NCI-H2171 treated with DMSO at 0.1 percent for 48 hours (cell line): ENCODE data around the gene SCART1.
A peak's percentile ranks its signal among the peaks of the same experiment; 100 is the strongest.
"Not testable (repeated sequence)": the region's sequence is repeated elsewhere in the genome, so short reads cannot be mapped to it uniquely, and the experiment has no call there.

Experiments
- DNase-seq: peaks from one replicate; lab custom pipeline; 2025; lab: John Stamatoyannopoulos, UW

Gene SCART1

GRCh38 chr10:133474027-133474426 lies 20.3 kb downstream of the SCART1 start:
- no peak for DNase-seq

GRCh38 chr10:133474665-133475424 lies 21.1 kb downstream of the SCART1 start:
- no peak for DNase-seq

- DNase-seq = no peak
These were observed 21.6 kb downstream of the SCART1 start for GRCh38 chr10:133475425-133475734.

GRCh38 chr10:133475821-133476640 lies 22.3 kb downstream of the SCART1 start:
- DNase-seq = no peak

- DNase-seq = no peak
These were observed 22.9 kb downstream of the SCART1 start for GRCh38 chr10:133476641-133476990.

- no peak for DNase-seq
These were observed 27.4 kb downstream of the SCART1 start for GRCh38 chr10:133481086-133481643.

GRCh38 chr10:133481657-133482056 lies 27.9 kb downstream of the SCART1 start:
- DNase-seq = no peak

- no peak for DNase-seq
These were observed 31.1 kb downstream of the SCART1 start for GRCh38 chr10:133484818-133485217.

GRCh38 chr10:133487085-133487484 lies 33.3 kb downstream of the SCART1 start:
- no peak for DNase-seq

GRCh38 chr10:133488354-133488753 lies 34.6 kb downstream of the SCART1 start:
- no peak for DNase-seq

- no peak for DNase-seq
These were observed 36.3 kb downstream of the SCART1 start for GRCh38 chr10:133489816-133490588.

GRCh38 chr10:133493562-133493961 lies 39.8 kb downstream of the SCART1 start:
- not testable (repeated sequence) for DNase-seq

- peak; percentile 0 for DNase-seq
These were observed 43.6 kb downstream of the SCART1 start for GRCh38 chr10:133497363-133497762.

- not testable (repeated sequence) for DNase-seq
These were observed 45.4 kb downstream of the SCART1 start for GRCh38 chr10:133499176-133499575.

- not testable (repeated sequence) for DNase-seq
These were observed 47.2 kb downstream of the SCART1 start for GRCh38 chr10:133500897-133501296.

GRCh38 chr10:133509700-133510099 lies 56.0 kb downstream of the SCART1 start:
- DNase-seq = no peak

- peak; percentile 0 for DNase-seq
These were observed 57.7 kb downstream of the SCART1 start for GRCh38 chr10:133511408-133511807.

- no peak for DNase-seq
These were observed 58.3 kb downstream of the SCART1 start for GRCh38 chr10:133511907-133512528.

GRCh38 chr10:133515471-133515870 lies 61.7 kb downstream of the SCART1 start:
- DNase-seq = no peak

- no peak for DNase-seq
These were observed 62.3 kb downstream of the SCART1 start for GRCh38 chr10:133516057-133516456.

- DNase-seq = not testable (repeated sequence)
These were observed 64.8 kb downstream of the SCART1 start for GRCh38 chr10:133518517-133518916.
